Stimulated activated CD8-positive, alpha-beta memory T cell treated with anti-CD3 and anti-CD28 coated beads, Interleukin-2, amount 100 ng/mL, for 48 hours (primary cell): Measurements from ENCODE around the gene RNF123.

Experiments
- DNase-seq, 2 donors: peaks; one replicate each; pipeline ENCODE4 v3.0.0-alpha.2; 2020; ENCODE audit warnings: low read depth in 2 of 2

Gene RNF123

GRCh38 chr3:49689046-49689907 is at the start of gene RNF123, which contains the start of gene MST1:
TSS of gene RNF123 (plus strand) at chr3:49689557. CDS start at chr3:49691166, 1,609 bp downstream.
TSS of gene MST1 (minus strand) at chr3:49689474. CDS start at chr3:49688691, 783 bp downstream.
- DNase-seq, result peak; percentile 84 to 86

GRCh38 chr3:49641292-49641691 is 48.1 kb upstream of the RNF123 start:
- DNase-seq, result no peak

DNA sequence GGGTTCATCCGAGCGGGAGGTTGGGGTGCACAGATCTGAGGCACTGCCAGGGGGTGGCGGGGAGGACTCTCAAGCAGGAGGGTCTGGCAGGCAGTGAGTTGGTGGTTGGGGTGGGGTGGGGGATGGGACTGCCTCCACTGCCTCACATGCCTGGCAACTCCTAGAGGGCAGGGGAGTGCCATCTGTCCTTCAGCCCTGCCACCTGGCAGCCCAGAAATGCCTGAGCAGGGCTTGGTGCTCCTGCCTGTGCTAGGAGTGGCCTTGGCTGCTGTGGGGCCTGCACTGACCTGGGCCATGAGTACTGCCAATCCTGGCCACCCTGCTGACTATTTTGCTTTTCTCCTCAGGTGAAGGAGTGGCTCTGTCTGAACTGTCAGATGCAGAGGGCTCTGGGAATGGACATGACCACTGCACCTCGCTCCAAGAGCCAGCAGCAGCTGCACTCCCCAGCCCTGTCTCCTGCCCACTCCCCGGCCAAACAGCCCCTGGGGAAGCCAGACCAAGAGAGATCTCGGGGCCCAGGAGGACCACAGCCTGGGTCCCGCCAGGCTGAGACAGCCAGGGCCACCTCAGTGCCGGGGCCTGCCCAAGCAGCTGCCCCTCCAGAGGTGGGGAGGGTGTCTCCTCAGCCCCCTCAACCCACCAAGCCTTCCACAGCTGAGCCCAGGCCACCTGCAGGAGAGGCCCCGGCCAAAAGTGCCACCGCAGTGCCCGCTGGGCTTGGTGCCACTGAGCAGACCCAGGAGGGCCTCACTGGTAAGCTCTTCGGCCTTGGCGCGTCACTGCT is 47.2 kb upstream of the RNF123 start:
- no peak for DNase-seq

DNA sequence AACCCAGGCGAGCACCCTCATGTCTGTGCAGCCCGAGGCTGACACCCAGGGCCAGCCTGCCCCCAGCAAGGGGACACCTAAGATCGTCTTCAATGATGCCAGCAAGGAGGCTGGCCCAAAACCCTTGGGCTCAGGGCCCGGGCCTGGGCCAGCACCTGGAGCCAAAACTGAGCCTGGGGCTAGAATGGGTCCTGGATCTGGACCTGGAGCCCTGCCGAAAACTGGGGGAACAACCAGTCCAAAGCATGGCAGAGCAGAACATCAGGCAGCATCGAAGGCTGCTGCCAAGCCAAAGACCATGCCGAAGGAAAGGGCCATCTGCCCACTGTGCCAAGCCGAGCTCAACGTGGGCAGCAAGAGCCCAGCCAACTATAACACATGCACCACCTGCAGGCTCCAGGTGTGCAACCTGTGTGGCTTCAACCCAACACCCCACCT is 46.6 kb upstream of the RNF123 start:
- no peak for DNase-seq

GRCh38 chr3:49644684-49645083 is 44.7 kb upstream of the RNF123 start:
- DNase-seq, result no peak

- DNase-seq, result no peak
These were observed 43.1 kb upstream of the RNF123 start for GRCh38 chr3:49646236-49646635.

GRCh38 chr3:49647741-49648140 is 41.6 kb upstream of the RNF123 start:
- DNase-seq, result no peak

GRCh38 chr3:49648354-49649019 is 40.9 kb upstream of the RNF123 start:
- DNase-seq, result no peak

DNA sequence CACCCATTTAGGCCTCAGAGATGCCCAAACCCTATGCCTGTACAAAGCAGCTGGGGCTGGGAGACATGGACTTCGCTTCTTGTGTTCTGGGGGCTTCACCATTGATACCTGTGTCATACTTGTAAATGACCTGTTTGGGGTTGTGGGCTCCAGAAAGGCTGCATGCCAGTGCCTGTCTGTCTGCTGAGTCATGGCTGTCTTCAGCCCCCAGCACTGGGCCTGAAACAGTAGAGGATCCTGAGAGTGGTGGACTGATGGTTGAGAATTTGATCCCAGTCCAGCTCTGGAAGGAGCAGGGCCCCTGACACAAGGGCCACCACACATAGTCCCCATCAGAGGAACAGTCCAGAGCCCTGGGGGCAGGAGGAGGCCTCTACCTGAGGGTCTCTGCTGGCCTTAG is 39.8 kb upstream of the RNF123 start:
- DNase-seq, result no peak

DNA sequence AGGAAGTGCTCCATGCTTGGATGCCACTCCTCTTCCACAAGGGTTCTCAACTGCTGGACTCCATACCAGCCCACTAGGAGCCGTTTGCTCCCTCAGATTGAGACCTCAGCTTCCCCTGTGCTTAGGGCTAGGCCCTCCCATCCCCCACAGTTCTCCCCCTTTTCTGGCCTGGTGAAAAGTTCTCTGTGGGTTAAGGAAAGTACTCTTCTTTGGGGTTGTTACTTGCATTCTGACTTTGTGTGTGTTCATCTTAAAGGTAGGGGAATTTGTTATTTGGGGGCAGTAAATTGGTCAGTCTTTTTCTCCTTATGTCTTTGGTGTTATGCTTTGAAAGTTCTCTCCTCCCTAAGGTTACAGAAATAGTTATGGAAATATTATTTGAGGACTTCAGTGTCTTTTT is 39.2 kb upstream of the RNF123 start:
- no peak for DNase-seq

DNA sequence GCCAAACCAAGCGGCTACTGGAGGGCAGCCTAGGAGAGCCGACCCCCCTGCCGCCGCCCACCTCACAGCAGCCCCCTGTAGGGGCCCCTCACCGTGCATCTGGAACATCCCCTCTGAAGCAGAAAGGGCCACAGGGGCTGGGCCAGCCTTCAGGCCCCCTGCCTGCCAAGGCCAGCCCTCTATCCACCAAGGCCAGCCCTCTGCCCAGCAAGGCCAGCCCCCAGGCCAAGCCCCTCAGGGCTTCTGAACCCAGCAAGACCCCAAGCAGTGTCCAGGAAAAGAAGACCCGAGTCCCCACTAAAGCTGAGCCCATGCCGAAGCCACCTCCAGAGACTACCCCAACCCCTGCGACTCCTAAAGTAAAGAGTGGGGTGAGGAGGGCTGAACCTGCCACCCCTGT is 38.7 kb upstream of the RNF123 start:
- no peak for DNase-seq

GRCh38 chr3:49652218-49652902 is 37.0 kb upstream of the RNF123 start:
- DNase-seq, result no peak

- no peak for DNase-seq
These were observed 36.4 kb upstream of the RNF123 start for GRCh38 chr3:49652903-49653415.

DNA sequence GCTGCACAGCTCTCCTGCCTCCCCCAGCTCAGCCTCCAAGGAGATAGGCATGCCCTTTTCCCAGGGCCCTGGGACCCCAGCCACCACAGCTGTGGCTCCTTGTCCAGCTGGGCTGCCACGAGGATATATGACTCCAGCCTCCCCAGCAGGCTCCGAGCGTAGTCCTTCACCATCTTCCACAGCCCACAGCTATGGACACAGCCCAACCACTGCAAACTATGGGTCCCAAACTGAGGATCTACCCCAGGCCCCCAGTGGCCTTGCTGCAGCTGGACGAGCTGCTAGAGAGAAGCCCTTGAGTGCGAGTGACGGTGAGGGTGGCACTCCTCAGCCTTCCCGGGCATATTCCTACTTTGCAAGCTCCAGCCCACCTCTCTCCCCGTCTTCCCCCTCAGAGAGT is 35.7 kb upstream of the RNF123 start:
- DNase-seq, result no peak

DNA sequence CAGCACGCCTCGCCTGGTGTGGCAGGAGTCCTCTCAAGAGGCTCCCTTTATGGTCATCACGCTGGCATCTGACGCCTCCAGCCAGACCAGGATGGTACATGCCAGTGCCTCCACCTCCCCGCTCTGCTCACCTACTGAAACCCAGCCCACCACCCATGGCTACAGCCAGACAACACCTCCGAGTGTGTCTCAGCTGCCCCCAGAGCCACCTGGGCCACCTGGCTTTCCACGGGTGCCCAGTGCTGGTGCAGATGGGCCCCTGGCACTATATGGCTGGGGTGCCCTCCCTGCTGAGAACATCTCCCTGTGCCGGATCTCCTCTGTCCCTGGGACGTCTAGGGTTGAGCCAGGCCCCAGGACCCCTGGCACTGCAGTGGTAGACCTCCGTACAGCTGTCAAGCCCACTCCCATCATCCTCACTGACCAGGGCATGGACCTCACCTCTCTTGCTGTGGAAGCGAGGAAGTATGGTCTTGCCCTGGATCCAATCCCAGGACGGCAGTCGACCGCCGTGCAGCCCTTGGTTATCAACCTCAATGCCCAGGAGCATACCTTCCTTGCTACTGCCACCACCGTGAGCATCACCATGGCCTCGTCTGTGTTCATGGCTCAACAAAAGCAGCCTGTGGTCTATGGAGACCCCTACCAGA is 35.1 kb upstream of the RNF123 start:
- DNase-seq, result no peak

DNA sequence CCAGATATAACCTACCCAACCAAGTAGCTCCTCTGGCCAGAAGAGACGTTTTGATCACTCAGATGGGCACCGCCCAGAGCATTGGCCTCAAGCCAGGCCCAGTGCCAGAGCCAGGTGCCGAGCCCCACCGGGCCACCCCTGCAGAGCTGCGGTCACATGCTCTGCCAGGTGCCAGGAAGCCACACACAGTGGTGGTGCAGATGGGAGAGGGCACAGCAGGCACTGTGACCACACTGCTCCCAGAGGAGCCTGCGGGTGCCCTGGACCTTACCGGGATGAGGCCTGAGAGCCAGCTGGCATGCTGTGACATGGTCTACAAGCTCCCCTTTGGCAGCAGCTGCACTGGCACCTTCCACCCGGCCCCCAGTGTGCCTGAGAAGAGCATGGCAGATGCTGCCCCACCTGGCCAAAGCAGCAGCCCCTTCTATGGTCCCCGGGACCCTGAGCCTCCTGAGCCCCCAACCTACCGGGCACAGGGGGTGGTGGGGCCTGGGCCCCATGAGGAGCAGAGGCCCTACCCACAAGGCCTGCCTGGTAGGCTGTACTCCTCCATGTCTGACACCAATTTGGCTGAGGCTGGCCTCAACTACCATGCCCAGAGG is 34.3 kb upstream of the RNF123 start:
- DNase-seq, result no peak

GRCh38 chr3:49655731-49656285 is 33.5 kb upstream of the RNF123 start:
- no peak for DNase-seq

- no peak for DNase-seq
These were observed 32.7 kb upstream of the RNF123 start for GRCh38 chr3:49656541-49657112.

- DNase-seq, result no peak
These were observed 32.0 kb upstream of the RNF123 start for GRCh38 chr3:49657208-49657915.
